Measurements from ENCODE around the gene C9orf72. TPM values are rescaled to one million over a fixed set of nuclear protein-coding genes. Genes with fewer than 3 reads are reported as not detected.

The C9orf72 gene
- polyA plus RNA-seq, 3 donors: 4.3 to 11.7 (median 10.3) TPM

DNA sequence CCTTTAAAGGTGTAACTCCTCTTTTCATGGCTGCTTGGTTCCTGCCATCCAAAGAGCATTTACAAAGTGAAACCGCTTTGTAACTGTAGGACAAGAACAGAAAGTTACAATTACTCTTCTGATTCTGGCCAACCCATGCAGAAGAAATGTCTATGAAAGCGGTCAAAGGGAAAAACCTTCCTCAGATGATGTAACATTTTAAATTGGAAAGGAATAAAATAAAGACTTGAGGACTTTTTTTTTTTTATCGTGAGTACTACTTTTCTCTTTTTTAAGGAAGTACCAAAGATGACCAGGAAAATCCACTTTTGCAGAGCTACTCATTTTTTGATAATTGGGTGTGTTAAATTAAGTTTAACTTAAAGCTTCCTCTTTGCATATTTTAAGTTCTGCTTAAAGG, 13.0 kb upstream of the C9orf72 start:
- no peak overlapping the region for H3K27ac ChIP-seq (ENCODE audit: low read depth, low read length)
- 55 to 91% (median 66%) methylated on average over 3 of the region's 3 CpGs for WGBS, 3 donors

DNA sequence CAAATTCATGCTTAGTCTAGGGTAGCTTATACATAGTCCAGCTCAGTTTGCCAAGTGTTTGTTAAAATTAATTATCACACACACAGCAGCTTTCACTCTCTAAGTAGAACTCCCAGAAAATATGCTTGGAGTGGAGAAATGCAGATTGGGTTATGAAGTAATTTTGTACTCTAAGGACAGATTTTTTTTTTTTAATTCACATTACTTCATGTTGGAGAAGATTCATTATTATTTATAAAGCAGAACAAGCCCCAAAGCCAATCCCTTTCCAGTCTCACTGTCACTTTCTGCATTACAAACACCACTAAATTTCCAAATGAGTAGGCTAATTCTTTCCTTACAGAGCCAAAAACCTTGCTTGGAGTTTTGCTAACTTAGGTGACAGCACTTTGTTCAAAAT, 11.7 kb upstream of the C9orf72 start:
- H3K27ac ChIP-seq (ENCODE audit: low read depth, low read length): no peak overlapping the region

DNA sequence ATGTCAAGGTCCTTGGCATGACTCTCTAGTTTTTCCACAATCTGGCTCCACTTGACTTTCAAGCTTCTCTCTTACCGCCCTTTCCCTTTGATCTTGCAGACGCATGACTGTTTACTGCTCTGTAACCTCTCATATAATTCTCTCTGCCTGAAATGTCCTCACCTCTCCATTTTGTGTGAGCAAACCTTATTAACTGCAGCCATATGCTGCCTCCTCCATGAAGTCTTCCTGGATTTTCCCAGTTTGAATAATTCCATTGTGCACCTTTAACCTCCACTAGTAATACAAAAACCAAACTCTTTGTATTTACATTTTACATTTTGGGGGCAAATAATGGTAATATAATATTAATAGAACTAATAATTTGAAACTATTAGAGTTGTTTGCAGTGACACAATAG, 9.5 kb upstream of the C9orf72 start:
- H3K27ac ChIP-seq (ENCODE audit: low read depth, low read length): no peak overlapping the region
- WGBS, 3 donors: 85 to 95% (median 89%) methylated on average over 2 of the region's 2 CpGs

DNA sequence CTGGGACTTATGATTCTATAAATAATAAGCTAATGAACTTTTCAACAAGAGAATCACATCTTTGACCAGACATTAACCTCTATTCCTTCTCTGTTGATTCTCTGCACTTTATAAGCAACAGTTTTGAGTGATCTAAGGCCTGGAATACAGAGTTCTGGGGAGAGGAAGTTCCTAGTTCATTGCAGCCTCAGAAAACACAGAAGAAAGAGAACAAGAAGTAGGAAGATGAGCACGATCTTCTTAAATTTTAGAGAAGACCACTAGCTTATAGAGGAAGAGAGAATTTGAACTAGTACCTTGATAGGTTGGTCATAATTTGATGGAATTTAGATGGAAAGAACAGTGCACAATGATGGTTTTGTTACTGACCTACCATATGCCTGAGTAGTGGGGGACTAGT, 8.5 kb upstream of the C9orf72 start:
- 58 to 82% (median 68%) methylated on average over 1 of the region's 1 CpG for WGBS, 3 donors
- no peak overlapping the region for H3K27ac ChIP-seq (ENCODE audit: low read depth, low read length)

DNA sequence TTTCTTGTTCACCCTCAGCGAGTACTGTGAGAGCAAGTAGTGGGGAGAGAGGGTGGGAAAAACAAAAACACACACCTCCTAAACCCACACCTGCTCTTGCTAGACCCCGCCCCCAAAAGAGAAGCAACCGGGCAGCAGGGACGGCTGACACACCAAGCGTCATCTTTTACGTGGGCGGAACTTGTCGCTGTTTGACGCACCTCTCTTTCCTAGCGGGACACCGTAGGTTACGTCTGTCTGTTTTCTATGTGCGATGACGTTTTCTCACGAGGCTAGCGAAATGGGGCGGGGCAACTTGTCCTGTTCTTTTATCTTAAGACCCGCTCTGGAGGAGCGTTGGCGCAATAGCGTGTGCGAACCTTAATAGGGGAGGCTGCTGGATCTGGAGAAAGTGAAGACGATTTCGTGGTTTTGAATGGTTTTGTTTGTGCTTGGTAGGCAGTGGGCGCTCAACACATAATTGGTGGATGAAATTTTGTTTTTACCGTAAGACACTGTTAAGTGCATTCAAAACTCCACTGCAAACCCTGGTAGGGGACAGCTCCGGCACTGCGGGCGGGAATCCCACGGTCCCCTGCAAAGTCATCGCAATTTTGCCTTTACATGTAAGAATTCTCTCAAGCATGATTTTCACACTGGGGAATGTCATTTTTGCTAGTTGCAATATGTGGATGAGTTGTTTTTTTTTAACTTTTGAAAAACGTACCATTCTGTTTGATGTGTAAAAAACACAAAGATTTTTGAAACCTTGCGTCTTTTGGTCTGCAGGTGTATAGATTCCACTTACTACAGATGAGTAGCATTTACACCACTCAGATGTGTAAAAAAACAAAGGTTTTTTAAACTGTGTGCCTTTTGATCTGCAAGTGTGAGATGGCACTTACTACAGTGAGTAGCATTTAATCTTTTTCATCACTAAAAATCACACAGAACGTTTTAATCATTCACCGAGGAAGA, 631 bp upstream of the C9orf72 start:
- H3K27ac ChIP-seq (ENCODE audit: low read depth, low read length): peak overlapping the region; percentile 95
- 1 to 3% (median 2%) methylated on average over 35 of the region's 35 CpGs for WGBS, 3 donors

DNA sequence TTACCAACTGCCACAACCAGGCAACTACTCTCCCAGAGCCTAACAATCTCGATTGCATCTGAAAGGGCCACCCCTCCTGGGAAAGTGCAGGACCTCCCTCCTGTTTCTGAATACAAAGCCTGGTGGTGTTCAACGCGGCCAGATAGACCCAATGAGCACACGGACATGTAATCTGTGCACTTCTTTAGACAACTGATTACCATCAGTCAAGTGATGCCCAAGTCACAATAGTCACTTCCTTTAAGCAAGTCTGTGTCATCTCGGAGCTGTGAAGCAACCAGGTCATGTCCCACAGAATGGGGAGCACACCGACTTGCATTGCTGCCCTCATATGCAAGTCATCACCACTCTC, 739 bp downstream of the C9orf72 start:
- H3K27ac ChIP-seq (ENCODE audit: low read depth, low read length): peak overlapping the region; percentile 95
- 2 to 4% (median 3%) methylated on average over 6 of the region's 6 CpGs for WGBS, 3 donors

DNA sequence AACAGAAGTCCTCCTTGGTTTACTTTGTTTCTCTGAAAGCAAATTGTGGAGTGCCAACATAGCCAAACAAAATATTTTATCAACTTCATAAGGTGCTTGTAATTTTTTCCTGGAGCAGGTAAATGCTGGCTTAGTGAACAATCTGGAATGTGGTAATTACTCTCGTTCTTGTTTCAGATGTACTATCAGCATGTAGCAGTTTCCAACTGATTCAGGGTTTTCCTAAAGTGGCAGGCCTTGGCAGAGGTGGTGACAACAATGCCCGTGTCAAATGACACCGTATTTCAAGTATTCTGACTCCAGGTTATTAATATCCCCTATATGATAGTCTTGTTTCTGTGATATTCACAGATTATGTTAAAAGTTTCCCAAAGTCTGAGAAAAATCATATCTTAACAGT, 1.2 kb downstream of the C9orf72 start:
- WGBS, 3 donors: 24 to 69% (median 61%) methylated on average over 3 of the region's 3 CpGs
- H3K27ac ChIP-seq (ENCODE audit: low read depth, low read length): no peak overlapping the region

DNA sequence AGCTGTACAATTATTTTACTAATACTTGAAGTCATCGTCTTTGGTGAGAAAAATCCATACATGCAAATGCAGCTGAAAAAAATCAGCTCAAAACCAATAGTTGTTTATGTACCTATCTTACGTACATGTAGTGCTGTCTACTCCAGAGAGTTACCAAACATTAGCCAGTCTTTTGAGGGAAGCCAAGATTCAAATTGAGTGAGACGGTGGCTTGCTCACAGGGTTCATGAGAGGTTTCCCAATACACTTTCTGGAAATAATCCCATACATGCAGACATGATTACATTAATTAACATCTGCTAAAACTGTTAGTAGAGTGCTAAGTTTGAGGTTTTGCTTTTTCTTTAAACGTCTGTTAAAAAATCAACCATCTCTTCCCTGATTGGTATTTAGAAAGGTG, 2.3 kb downstream of the C9orf72 start:
- no peak overlapping the region for H3K27ac ChIP-seq (ENCODE audit: low read depth, low read length)
- WGBS, 3 donors: 82 to 91% (median 89%) methylated on average over 4 of the region's 4 CpGs

DNA sequence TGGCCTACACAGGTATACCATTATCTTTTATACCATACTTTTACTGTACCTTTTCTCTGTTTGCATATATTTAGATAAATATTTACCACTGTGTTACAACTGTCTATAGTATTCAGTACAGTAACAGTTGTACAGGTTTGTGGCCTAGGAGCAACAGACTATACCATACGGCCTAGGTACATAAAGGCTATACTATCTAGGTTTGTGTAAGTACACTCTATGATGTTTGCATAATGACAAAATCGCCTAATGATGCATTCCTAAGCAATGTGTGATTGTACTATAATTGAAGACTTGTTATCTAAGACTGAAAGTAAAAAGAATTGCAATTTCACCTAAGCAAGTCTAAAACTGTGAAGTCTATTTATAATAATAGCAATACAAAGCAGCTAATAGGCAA, 3.9 kb downstream of the C9orf72 start:
- no peak overlapping the region for H3K27ac ChIP-seq (ENCODE audit: low read depth, low read length)
- WGBS, 3 donors: 42 to 89% (median 50%) methylated on average over 2 of the region's 2 CpGs

DNA sequence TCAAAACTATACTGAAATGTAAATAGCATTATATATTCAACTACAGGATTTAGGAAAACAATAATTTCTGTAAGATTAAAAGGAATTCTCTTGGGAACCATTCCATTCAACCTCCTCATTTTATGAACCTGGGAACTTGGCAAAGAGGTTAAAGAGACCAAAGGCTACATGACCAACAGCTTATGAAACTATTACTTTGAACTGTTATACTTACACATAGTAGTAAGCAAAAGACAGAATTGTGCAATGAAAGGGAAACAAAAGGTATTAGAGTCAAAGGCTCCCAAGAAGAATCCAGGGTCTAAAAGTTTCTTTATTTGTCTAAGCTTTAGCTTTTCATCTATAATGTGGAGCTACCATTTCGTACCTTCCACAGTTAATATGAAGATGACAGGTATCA, 7.2 kb downstream of the C9orf72 start:
- H3K27ac ChIP-seq (ENCODE audit: low read depth, low read length): no peak overlapping the region
- 98 to 99% (median 98%) methylated on average over 1 of the region's 1 CpG for WGBS, 3 donors

DNA sequence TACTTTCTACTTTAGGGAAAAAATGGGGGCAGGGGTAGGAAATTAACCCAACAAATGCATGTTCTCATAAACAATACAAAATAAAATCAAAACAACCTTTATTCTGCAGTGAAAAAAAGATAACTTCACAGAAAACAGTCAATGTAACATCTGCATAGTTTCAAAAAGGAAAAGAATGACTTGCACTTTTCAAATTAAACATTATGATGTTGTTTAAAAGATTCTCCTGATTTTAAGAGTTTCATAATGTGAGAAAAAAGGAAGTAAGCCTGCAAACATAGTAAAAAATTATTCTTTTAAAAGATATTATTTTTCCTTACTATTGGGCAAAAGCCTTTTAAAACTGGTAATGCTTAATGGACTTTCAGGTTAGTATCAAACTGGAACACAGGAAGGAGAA, 7.6 kb downstream of the C9orf72 start:
- H3K27ac ChIP-seq (ENCODE audit: low read depth, low read length): no peak overlapping the region

DNA sequence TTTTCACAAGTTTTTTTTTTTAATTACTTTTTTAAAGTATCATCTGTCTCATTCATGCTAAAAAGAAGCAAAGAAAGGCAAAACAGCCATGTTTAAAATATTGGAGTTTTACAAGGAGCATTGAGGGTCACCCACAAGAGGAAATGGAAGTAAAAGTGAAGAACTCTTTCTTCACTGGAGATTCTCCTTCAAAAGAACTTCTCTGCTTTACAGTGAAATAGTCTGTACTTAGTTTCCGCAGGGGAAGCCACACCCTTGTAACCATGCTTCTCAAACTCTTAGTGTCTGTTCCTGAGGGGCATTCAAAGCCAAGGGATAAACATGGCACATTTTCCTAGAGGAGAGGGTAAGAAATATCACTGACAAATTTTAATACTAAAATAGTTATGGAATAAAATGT, 8.6 kb downstream of the C9orf72 start:
- 74 to 86% (median 85%) methylated on average over 1 of the region's 1 CpG for WGBS, 3 donors
- H3K27ac ChIP-seq (ENCODE audit: low read depth, low read length): no peak overlapping the region

DNA sequence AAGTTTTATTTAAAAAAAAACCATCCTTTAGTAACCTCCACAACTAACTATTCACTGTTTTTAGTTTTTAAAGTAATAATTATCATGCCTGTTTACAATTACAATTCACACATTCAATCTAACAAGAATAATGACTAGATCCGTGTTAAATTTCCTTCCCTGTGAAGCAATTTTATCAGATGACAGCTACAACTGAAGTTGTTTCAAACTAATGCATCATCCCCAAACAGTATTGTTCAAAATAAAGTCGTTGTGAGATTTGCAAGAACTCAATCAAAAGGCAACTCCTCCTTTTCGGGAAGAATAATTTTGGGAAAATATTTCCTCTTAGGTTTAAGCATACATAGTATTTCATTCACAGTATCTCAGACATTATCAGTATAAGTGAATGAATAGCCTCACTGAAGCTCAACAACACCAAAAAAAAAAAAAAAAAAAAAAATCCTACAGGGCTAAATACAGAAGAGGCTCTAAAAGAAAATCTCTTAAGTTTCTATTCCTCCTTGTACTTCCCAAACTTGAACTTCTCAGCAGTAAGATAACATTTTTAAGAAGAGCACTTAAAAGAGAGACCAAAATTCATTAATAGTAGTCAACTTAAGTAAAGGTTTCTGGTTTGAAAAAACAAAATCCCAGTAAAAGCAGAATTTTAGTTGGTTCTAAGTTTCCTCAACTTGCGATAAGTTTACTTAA, 9.4 kb downstream of the C9orf72 start:
- H3K27ac ChIP-seq (ENCODE audit: low read depth, low read length): no peak overlapping the region
- 75 to 81% (median 79%) methylated on average over 4 of the region's 4 CpGs for WGBS, 3 donors

DNA sequence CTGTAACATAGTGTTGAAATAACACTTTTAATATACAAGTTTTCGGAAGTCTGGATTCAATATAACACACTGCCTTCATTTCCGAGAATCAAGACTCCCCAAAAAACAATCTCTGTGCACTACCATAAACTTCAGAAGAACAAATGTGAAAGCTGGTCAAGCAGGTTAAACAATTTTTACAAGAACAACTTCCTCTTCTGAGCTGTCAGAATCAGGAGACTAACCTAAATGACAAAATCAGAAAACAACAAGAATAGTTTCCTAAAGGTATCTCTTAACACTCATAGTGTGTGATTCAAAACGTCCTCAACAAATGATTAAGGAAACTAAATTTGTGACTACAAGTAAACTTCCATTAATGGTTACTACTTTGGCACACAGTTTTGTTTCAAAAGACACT, 11.6 kb downstream of the C9orf72 start:
- WGBS, 3 donors: 66 to 78% (median 76%) methylated on average over 3 of the region's 3 CpGs
- H3K27ac ChIP-seq (ENCODE audit: low read depth, low read length): no peak overlapping the region

DNA sequence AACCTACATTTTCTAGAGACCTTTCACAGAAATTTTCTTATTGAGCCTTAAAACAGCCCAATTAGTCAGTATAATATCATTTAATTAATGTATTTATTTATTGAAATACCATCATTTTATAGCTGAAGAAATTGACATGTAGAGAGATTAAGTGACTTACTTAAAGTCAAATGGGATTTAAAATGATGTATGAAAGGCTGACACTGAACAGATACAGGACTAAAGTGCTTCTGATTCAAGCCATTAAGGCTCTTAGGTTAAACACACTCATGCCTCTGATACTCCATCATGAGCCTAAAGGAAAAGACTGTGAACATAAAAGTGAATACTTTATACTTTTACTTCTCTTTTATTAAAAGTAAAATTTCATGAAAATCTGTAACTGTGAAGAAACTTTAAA, 12.8 kb downstream of the C9orf72 start:
- H3K27ac ChIP-seq (ENCODE audit: low read depth, low read length): no peak overlapping the region

DNA sequence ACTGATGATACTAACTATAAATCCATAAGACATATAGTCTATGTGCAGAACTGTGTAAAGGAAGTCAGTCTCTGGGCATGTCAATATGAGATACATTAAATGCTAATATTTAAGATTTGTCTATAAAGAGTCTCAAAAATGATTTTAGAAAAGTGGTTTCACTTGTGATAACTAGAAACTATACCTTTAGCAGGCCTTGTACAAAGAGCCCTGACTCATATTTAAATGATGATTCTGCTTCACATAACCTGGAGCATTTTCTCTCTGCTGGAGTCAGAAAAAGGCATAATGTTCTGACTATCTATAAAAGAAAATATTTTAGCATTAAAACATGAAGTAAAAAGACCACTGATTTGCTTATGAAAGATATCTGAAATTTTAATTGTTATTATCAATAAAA, 15.0 kb downstream of the C9orf72 start:
- no peak overlapping the region for H3K27ac ChIP-seq (ENCODE audit: low read depth, low read length)

DNA sequence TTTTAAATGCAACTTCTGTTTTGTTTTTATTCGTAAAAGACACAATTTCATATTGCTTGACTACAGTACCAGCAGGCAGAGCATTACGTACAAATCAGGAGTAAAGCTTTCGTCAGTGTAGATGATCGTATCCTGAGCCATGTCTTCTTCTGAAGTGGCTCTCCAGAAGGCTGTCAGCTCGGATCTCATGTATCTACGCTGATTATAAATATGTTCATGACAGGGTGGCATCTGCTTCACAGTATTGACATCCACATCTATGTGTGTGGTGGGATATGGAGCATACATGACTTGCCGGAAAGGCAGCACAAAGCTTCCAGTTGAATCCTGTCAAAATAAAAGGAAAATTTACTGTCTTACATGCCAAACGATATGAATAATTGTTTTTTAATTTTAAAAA, 16.8 kb downstream of the C9orf72 start:
- no peak overlapping the region for H3K27ac ChIP-seq (ENCODE audit: low read depth, low read length)

DNA sequence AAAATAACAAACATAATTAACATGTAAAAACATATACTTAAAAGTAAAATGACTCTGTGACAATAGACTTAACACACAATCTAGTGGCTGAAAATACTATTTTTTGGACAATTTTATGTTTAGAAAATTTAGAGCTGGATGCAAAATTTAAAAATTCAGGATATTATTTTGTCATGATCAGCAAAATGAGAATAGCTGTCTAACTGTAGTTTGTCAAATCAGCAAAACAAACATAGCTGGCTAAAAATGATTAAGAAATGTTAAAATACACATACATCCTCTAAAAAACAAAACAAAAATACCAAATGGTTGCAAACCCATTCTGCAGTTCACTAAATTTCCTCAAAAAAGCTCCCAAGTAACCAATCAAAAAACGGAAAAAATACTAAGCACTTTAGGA, 18.6 kb downstream of the C9orf72 start:
- no peak overlapping the region for H3K27ac ChIP-seq (ENCODE audit: low read depth, low read length)
- 79 to 97% (median 93%) methylated on average over 1 of the region's 1 CpG for WGBS, 3 donors

More for the DNA sequence above, 16.8 kb downstream of the C9orf72 start:
- WGBS, 3 donors: 94 to 96% (median 95%) methylated on average over 8 of the region's 8 CpGs

DNA sequence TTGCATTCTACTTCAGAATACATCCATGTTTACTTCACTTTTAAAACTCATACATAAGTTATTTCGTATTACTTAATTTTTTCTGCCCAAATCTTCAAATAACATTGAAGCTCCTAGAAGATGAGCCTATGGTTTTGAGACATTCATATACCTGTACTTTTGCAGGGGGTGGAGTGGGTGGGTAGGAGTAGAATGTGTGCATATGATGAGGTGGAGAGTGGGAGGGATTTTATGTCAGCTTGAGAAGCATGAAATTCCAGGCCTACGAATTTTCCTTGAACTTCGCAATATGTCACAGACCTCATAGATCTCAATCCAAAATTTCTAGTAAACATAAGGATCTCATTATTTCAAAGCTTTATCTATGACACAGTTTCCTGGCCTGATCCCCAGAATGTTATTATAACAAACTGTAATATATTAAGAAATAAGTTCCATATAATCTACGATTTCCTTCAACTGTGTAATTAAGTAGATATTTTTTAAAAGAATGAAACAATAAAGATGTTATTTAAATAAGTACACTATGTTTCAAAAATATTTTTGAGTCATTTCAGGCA, 24.0 kb downstream of the C9orf72 start:
- WGBS, 3 donors: 71 to 86% (median 79%) methylated on average over 4 of the region's 4 CpGs
- H3K27ac ChIP-seq (ENCODE audit: low read depth, low read length): no peak overlapping the region

All from adipose tissue (tissue), 3 donors.